IMR-90 (cell line): ENCODE results near the gene ASIC2. TPM values are rescaled to one million over a fixed set of nuclear protein-coding genes. Genes with fewer than 3 reads are reported as not detected.
A peak's percentile ranks its signal among the peaks of the same experiment; 100 is the strongest.

Source experiments
- ATAC-seq: fragments of 200-7000 bp; cut with Tn5 transposase; 2 replicates; pipeline ENCODE4 v1.9.1; 2020; ENCODE audit warnings: low read depth, mild to moderate bottlenecking, moderate library complexity
- BruUV-seq: library from RNA; stranded (reverse); fragments of 400-500 nt; replicated peaks from 2 replicates; lab custom pipeline; 2021; lab: Mats Ljungman, UMichigan
- CTCF ChIA-PET: fragments of 300-600 bp; formaldehyde crosslinking; extraction: SDS; loops from one replicate; lab custom pipeline; 2021; ENCODE audit warnings: antibody characterized with exemption; lab: Yijun Ruan, JAX
- POLR2A ChIA-PET: fragments of 300-600 bp; sonication (Branson Sonifier 250); formaldehyde crosslinking; loops from one replicate; lab custom pipeline; 2022; ENCODE audit warnings: antibody characterized with exemption; ENCODE audit not compliant: unreplicated experiment; lab: Charles Lee
- DNase-seq: peaks from one replicate; pipeline ENCODE4 v3.0.0; 2013
- H2AFZ ChIP-seq: replicated peaks from 2 replicates; pipeline ENCODE3; 2013; ENCODE audit warnings: low read length, mild to moderate bottlenecking; ENCODE audit not compliant: poor library complexity
- H2AK5ac ChIP-seq: 2 replicates; pipeline ENCODE4 v1.6.1; 2013; ENCODE audit warnings: low read depth, low read length, inconsistent platforms
- H2AK9ac ChIP-seq: replicated peaks from 2 replicates; pipeline ENCODE3; 2013; ENCODE audit warnings: mild to moderate bottlenecking, low read depth, low read length, moderate library complexity; ENCODE audit not compliant: poor library complexity
- H2BK120ac ChIP-seq: 2 replicates; pipeline ENCODE4 v1.6.1; 2013; ENCODE audit warnings: low read depth, low read length, inconsistent platforms
- H2BK15ac ChIP-seq: 3 replicates; pipeline ENCODE4 v1.6.1; 2013; ENCODE audit warnings: low read depth, low read length, inconsistent platforms
- H2BK20ac ChIP-seq: 2 replicates; pipeline ENCODE4 v1.6.1; 2013; ENCODE audit warnings: low read depth, mild to moderate bottlenecking, inconsistent platforms, low read length, moderate library complexity
- H2BK5ac ChIP-seq: 2 replicates; pipeline ENCODE4 v1.6.1; 2013; ENCODE audit warnings: mild to moderate bottlenecking, low read depth, low read length, inconsistent platforms; ENCODE audit not compliant: poor library complexity, severe bottlenecking
- H3K14ac ChIP-seq: replicated peaks from 2 replicates; pipeline ENCODE4 v1.6.1; 2013; ENCODE audit warnings: low read depth, low read length, inconsistent platforms
- H3K18ac ChIP-seq: 2 replicates; pipeline ENCODE4 v1.6.1; 2013; ENCODE audit warnings: low read depth, low read length, control low read depth
- H3K23ac ChIP-seq: 2 replicates; pipeline ENCODE4 v1.6.1; 2013; ENCODE audit warnings: low read depth, low read length, inconsistent platforms
- H3K27ac ChIP-seq: 2 replicates; pipeline ENCODE4 v1.5.1; 2013; ENCODE audit warnings: mild to moderate bottlenecking, control low read depth, low read length; ENCODE audit not compliant: insufficient read depth
- H3K27me3 ChIP-seq: 2 replicates; pipeline ENCODE4 v1.6.1; 2013; ENCODE audit warnings: low read length; ENCODE audit not compliant: control insufficient read depth, insufficient read depth
- H3K36me3 ChIP-seq: 2 replicates; pipeline ENCODE4 v1.6.1; 2013; ENCODE audit warnings: low read length, mixed read lengths; ENCODE audit not compliant: control insufficient read depth, insufficient read depth
- H3K4ac ChIP-seq: 2 replicates; pipeline ENCODE4 v1.6.1; 2013; ENCODE audit warnings: low read depth, low read length, inconsistent platforms
- H3K4me1 ChIP-seq: 2 replicates; pipeline ENCODE4 v1.6.1; 2013; ENCODE audit warnings: low read length, mixed read lengths; ENCODE audit not compliant: control insufficient read depth, insufficient read depth
- H3K4me2 ChIP-seq: 2 replicates; pipeline ENCODE4 v1.6.1; 2013; ENCODE audit warnings: low read depth, mild to moderate bottlenecking, control low read depth, low read length, moderate library complexity
- H3K4me3 ChIP-seq: 2 replicates; pipeline ENCODE4 v1.5.1; 2013; ENCODE audit warnings: low read depth, mild to moderate bottlenecking, control low read depth, low read length, moderate library complexity; ENCODE audit not compliant: insufficient read depth
- H3K56ac ChIP-seq: 2 replicates; pipeline ENCODE4 v1.6.1; 2013; ENCODE audit warnings: low read length, inconsistent platforms; ENCODE audit not compliant: insufficient read depth; ENCODE audit errors: extremely low read depth
- H3K79me1 ChIP-seq, 2 experiments: 2 replicates each; pipeline ENCODE4 v1.6.1; 2013; ENCODE audit warnings: low read length in 2 of 2, inconsistent platforms in 1 of 2, low read depth in 1 of 2
- H3K9ac ChIP-seq: 2 replicates; pipeline ENCODE4 v1.6.1; 2013; ENCODE audit warnings: low read depth, low read length, control low read depth
- H3K9me1 ChIP-seq: 2 replicates; pipeline ENCODE4 v1.6.1; 2013; ENCODE audit warnings: low read length, inconsistent platforms; ENCODE audit not compliant: insufficient read depth
- H3K9me3 ChIP-seq: 2 replicates; pipeline ENCODE4 v1.6.1; 2013; ENCODE audit warnings: low read length; ENCODE audit not compliant: control insufficient read depth, insufficient read depth
- H4K20me1 ChIP-seq: 2 replicates; pipeline ENCODE4 v1.6.1; 2013; ENCODE audit warnings: low read length, inconsistent platforms; ENCODE audit not compliant: insufficient read depth
- H4K5ac ChIP-seq: 2 replicates; pipeline ENCODE4 v1.6.1; 2013; ENCODE audit warnings: mild to moderate bottlenecking, low read depth, low read length, control low read depth
- H4K8ac ChIP-seq, 2 experiments: 2 replicates each; pipeline ENCODE4 v1.6.1; 2013; ENCODE audit warnings: low read depth in 2 of 2, low read length in 2 of 2, control low read depth in 1 of 2, inconsistent platforms in 1 of 2
- H4K91ac ChIP-seq: 2 replicates; pipeline ENCODE4 v1.6.1; 2013; ENCODE audit warnings: low read depth, low read length, inconsistent platforms; ENCODE audit not compliant: insufficient read depth
- BHLHE40 ChIP-seq: fragments of 150-350 bp; IDR thresholded peaks from 2 replicates; pipeline ENCODE4 v1.6.1; 2016; ENCODE audit warnings: mild to moderate bottlenecking, low read depth, low read length
- ELK1 ChIP-seq: fragments of 150-350 bp; IDR thresholded peaks from 2 replicates; pipeline ENCODE4 v1.6.1; 2016; ENCODE audit warnings: low read depth, mild to moderate bottlenecking, low read length, moderate library complexity, borderline replicate concordance
- FOS ChIP-seq: fragments of 150-350 bp; IDR thresholded peaks from 2 replicates; pipeline ENCODE4 v1.6.1; 2016; ENCODE audit warnings: low read depth, low read length
- MAZ ChIP-seq: IDR thresholded peaks from 2 replicates; pipeline ENCODE4 v1.6.1; 2012; ENCODE audit warnings: low read depth, mild to moderate bottlenecking, low read length, improper control_type of control experiment, moderate library complexity, borderline replicate concordance
- NFE2L2 ChIP-seq: fragments of 150-350 bp; IDR thresholded peaks from 2 replicates; pipeline ENCODE4 v1.6.1; 2016; ENCODE audit warnings: low read depth, mild to moderate bottlenecking, low read length
- POLR2A ChIP-seq: IDR thresholded peaks from 2 replicates; pipeline ENCODE4 v1.6.1; 2012; ENCODE audit warnings: mild to moderate bottlenecking, low read depth, low read length
- RAD21 ChIP-seq: IDR thresholded peaks from 2 replicates; pipeline ENCODE4 v1.6.1; 2012; ENCODE audit warnings: low read length, improper control_type of control experiment
- SMC3 ChIP-seq: fragments of 150-350 bp; IDR thresholded peaks from 2 replicates; pipeline ENCODE4 v1.6.1; 2016; ENCODE audit warnings: low read depth, mild to moderate bottlenecking, antibody characterized with exemption, low read length, moderate library complexity
- USF2 ChIP-seq: fragments of 150-350 bp; IDR thresholded peaks from 2 replicates; pipeline ENCODE4 v1.6.1; 2017; ENCODE audit warnings: mild to moderate bottlenecking, antibody characterized with exemption, low read length, low read depth
- WGBS, 2 experiments: methylation state at CpG; one replicate each; pipeline versions ENCODE4 v1.1.5 to v1.1.7; 2013; ENCODE audit warnings: missing lambda C conversion rate in 2 of 2; ENCODE audit not compliant: insufficient read length in 1 of 2; ENCODE audit errors: extremely low coverage in 2 of 2; 5-methylcytosine and 5-hydroxymethylcytosine counted together
- dilution Hi-C: fragments of 300-500 bp; cut with HindIII; formaldehyde crosslinking; loops from one replicate; pipeline ENCODE4 v1.14.3; 2018; ENCODE audit warnings: low sequenced_read_pairs; ENCODE audit not compliant: unreplicated experiment
- in situ Hi-C: fragments of 300-500 bp; cut with MboI; formaldehyde crosslinking; loops from 3 replicates; pipeline ENCODE4 v1.14.3; 2019; ENCODE audit warnings: low sequenced_read_pairs, inconsistent platforms, mixed read lengths
- intact Hi-C: fragments of 100-400 bp; cut with micrococcal nuclease; formaldehyde crosslinking; loops from 2 replicates; pipeline ENCODE4 v1.10.0; 2022
- polyA plus RNA-seq, 3 experiments: library from polyadenylated mRNA; depleted of rRNA; stranded (reverse); fragments of >200 nt; gene quantifications; 2 replicates each; pipeline ENCODE4 v1.2.3, GENCODE V29; 2012; ENCODE audit warnings: low replicate concordance in 1 of 3
- total RNA-seq: library from RNA; depleted of rRNA; stranded (reverse); fragments of >200 nt; gene quantifications from 2 replicates; pipeline ENCODE4 v1.2.3, GENCODE V29; 2012

The ASIC2 gene
- total and polyA plus RNA-seq, 2 of the 4 experiments (the other 2 are of a cell fraction) = under 0.01 to 0.15 TPM

- in situ Hi-C loops (loop anchor here (10.0 kb wide), 1 partner anchor 58 kb away; no protein-coding TSS in a partner anchor), intact Hi-C loops (loop anchor here (10.0 kb wide), 2 partner anchors 82 to 142 kb away; no protein-coding TSS in a partner anchor), dilution Hi-C loops (no loop called here)
- H3K27ac ChIP-seq = no peak overlapping the region
- no peaks in the 10 kb centered on the region for H3K9me3 ChIP-seq
- H3K79me1 ChIP-seq = no peaks in the 10 kb centered on the region
- no peak overlapping the region for H2BK20ac ChIP-seq
- H3K56ac ChIP-seq = no peak overlapping the region
- 71% methylated on average over 1 of the region's 3 CpGs; no CpG with 5 or more reads in 1 of the 2 experiments for WGBS, 2 experiments
- H3K18ac ChIP-seq = no peak overlapping the region
- ChIA-PET POLR2A (no interaction called here), CTCF (interaction anchor here (1.2 kb wide), 1 partner anchor 22 kb away, joined by 3 read pairs; no protein-coding TSS in a partner anchor)
- no peak overlapping the region for H3K14ac ChIP-seq
- H2AK9ac ChIP-seq = no peak overlapping the region
- H3K23ac ChIP-seq = no peak overlapping the region
- no peak overlapping the region for H2BK120ac ChIP-seq
- no peak overlapping the region for H3K4ac ChIP-seq
- H4K20me1 ChIP-seq = no peaks in the 10 kb centered on the region
- H2BK5ac ChIP-seq = no peak overlapping the region
- BruUV-seq = no TSS peak
- H2AK5ac ChIP-seq = no peak overlapping the region
- no peak overlapping the region for H4K91ac ChIP-seq
- H2AFZ ChIP-seq = no peak overlapping the region
- peak; percentile 24 for DNase-seq
- H3K9me1 ChIP-seq = no peaks in the 10 kb centered on the region
- no peaks in the 10 kb centered on the region for H3K27me3 ChIP-seq
- H3K4me1 ChIP-seq = no peaks in the 10 kb centered on the region
- no peak overlapping the region for H3K4me2 ChIP-seq
- H3K9ac ChIP-seq = no peak overlapping the region
- no peak overlapping the region for H3K4me3 ChIP-seq
- no peaks in the 10 kb centered on the region for H3K36me3 ChIP-seq
- H4K8ac ChIP-seq = no peak overlapping the region
- ATAC-seq = peak; percentile 66
- H4K5ac ChIP-seq = no peak overlapping the region
- no peak overlapping the region for H2BK15ac ChIP-seq
- no peak for TF ChIP-seq SMC3
- TF ChIP-seq FOS = no peak
- no peak for TF ChIP-seq POLR2A
- no peak for TF ChIP-seq USF2
- TF ChIP-seq ELK1 = no peak
- TF ChIP-seq MAZ = no peak
- no peak for TF ChIP-seq RAD21
- TF ChIP-seq BHLHE40 = no peak
- no peak for TF ChIP-seq NFE2L2
Measured at GRCh38 chr17:33142705-33143299, 150.3 kb downstream of the ASIC2 start.
